CD4-positive, alpha-beta T cell (primary cell): ENCODE results near the gene HOXA11. TPM values are rescaled to one million over a fixed set of nuclear protein-coding genes. Genes with fewer than 3 reads are reported as not detected.

Experiments used
- ATAC-seq: fragments of 200-7000 bp; cut with Tn5 transposase; one replicate; pipeline ENCODE4 v1.10.0; 2022; ENCODE audit warnings: mild to moderate bottlenecking; ENCODE audit not compliant: poor library complexity
- CTCF ChIA-PET: fragments of 350-600 bp; sonication (Branson Sonifier 250); formaldehyde crosslinking; loops from one replicate; lab custom pipeline; 2021; ENCODE audit warnings: antibody characterized with exemption, inconsistent platforms; lab: Charles Lee
- POLR2A ChIA-PET: fragments of 350-600 bp; sonication (Branson Sonifier 250); formaldehyde crosslinking; loops from one replicate; lab custom pipeline; 2021; ENCODE audit warnings: antibody characterized with exemption, inconsistent platforms; lab: Charles Lee
- DNase-seq, 14 experiments: peaks; one replicate each; pipeline ENCODE4 v3.0.0-alpha.2; 2013 to 2020; ENCODE audit warnings: mixed read lengths in 2 of 14
- H3K27ac ChIP-seq, 2 donors: one replicate each; pipeline versions ENCODE4 v1.5.1 to v1.7.0; 2013; ENCODE audit warnings: low read length in 2 of 2, low read depth in 1 of 2, mild to moderate bottlenecking in 1 of 2
- H3K27me3 ChIP-seq, 2 experiments: 1 replicate in 1 of 2; 2 replicates in 1 of 2; pipeline versions ENCODE4 v1.6.1 to v1.7.0; 2013; ENCODE audit warnings: low read length in 2 of 2, control low read depth in 1 of 2, mild to moderate bottlenecking in 1 of 2, moderate library complexity in 1 of 2; ENCODE audit not compliant: insufficient read depth in 2 of 2, control insufficient read depth in 1 of 2
- H3K36me3 ChIP-seq: one replicate; pipeline ENCODE4 v1.6.1; 2013; ENCODE audit warnings: low read length, control low read depth; ENCODE audit not compliant: insufficient read depth
- H3K4me1 ChIP-seq: one replicate; pipeline ENCODE4 v1.6.1; 2013; ENCODE audit warnings: low read length, control low read depth; ENCODE audit not compliant: insufficient read depth
- H3K4me3 ChIP-seq: one replicate; pipeline ENCODE4 v1.5.1; 2013; ENCODE audit warnings: mild to moderate bottlenecking, low read length, moderate library complexity
- H3K9me3 ChIP-seq, 2 experiments: 1 replicate in 1 of 2; 2 replicates in 1 of 2; pipeline versions ENCODE4 v1.6.1 to v1.7.0; 2013; ENCODE audit warnings: low read length in 2 of 2, mild to moderate bottlenecking in 2 of 2, control low read depth in 1 of 2, moderate library complexity in 1 of 2; ENCODE audit not compliant: control insufficient read depth in 1 of 2, insufficient read depth in 1 of 2
- H3K27ac Mint-ChIP-seq: one replicate; pipeline ENCODE4 v1.8.0; 2020; ENCODE audit warnings: mixed read lengths
- H3K27me3 Mint-ChIP-seq: one replicate; pipeline ENCODE4 v1.8.0; 2021; ENCODE audit warnings: mixed read lengths
- H3K36me3 Mint-ChIP-seq: one replicate; pipeline ENCODE4 v1.8.0; 2021; ENCODE audit warnings: low read depth, mixed read lengths
- H3K4me1 Mint-ChIP-seq: one replicate; pipeline ENCODE4 v1.8.0; 2021; ENCODE audit warnings: low read depth, mixed read lengths
- H3K4me3 Mint-ChIP-seq: one replicate; pipeline ENCODE4 v1.8.0; 2020; ENCODE audit warnings: mild to moderate bottlenecking, mixed read lengths
- H3K9me3 Mint-ChIP-seq: one replicate; pipeline ENCODE4 v1.8.0; 2020; ENCODE audit warnings: mixed read lengths
- CTCF ChIP-seq: fragments of 200-600 bp; IDR thresholded peaks from one replicate; pipeline ENCODE4 v1.8.0; 2022; ENCODE audit warnings: antibody characterized with exemption, mild to moderate bottlenecking
- intact Hi-C, 2 experiments: fragments of 100-400 bp; cut with DNase I in 1 of 2; cut with micrococcal nuclease in 1 of 2; formaldehyde crosslinking; loops; one replicate each; pipeline versions ENCODE4 v1.15.1 to v1.9.0; 2023 to 2025; cut with DNase I, micrococcal nuclease
- total RNA-seq, 174 experiments: library from RNA in 2 of 174; stranded (reverse) in 2 of 174; gene quantifications; one replicate each; pipeline ENCODE4 v1.2.3 and lab custom pipeline; 2021 to 2026

The HOXA11 gene
- total RNA-seq, 2 experiments from 2014 or later: not detected

GRCh38 chr7:27198871-27199801, 14.1 kb upstream of the HOXA11 start:
- peaks cover 82 to 89% of the 10 kb centered on the region in 2 experiments for H3K27me3 ChIP-seq
- H3K4me1 ChIP-seq: peaks cover 40% of the 10 kb centered on the region
- H3K27ac ChIP-seq: no peak overlapping the region
- H3K4me3 ChIP-seq: no peak overlapping the region
- Mint-ChIP-seq H3K4me3 (peak overlapping the region; percentile 26), H3K9me3 (no peaks in the 10 kb centered on the region), H3K27ac (no peak overlapping the region), H3K27me3 (peaks cover 89% of the 10 kb centered on the region), H3K36me3 (no peaks in the 10 kb centered on the region), H3K4me1 (peaks cover 38% of the 10 kb centered on the region)
- peak; percentile 19 for ATAC-seq
- H3K36me3 ChIP-seq: no peaks in the 10 kb centered on the region
- ChIA-PET CTCF (interaction anchor here (1.4 kb wide), 1 partner anchor 12 kb away, joined by 4 read pairs; no protein-coding TSS in a partner anchor), POLR2A (interaction anchor here (0.7 to 1.5 kb wide), 4 partner anchors 13 to 1337 kb away, joined by 3 to 4 read pairs (median 3); partner anchors contain the start of gene HIBADH)
- peak in 1 of 14 experiments; percentile 39 for DNase-seq
- no peak for TF ChIP-seq CTCF
- intact Hi-C loops: loop anchor here (5.0 to 10.0 kb wide), 9 partner anchors 47 to 986 kb away; partner anchors contain the start of genes HIBADH (in 2 of the 2), HOXA3 (in 1 of the 2), JAZF1 (in 1 of the 2) and TAX1BP1 (in 1 of the 2)
- peaks cover 0 to 27% of the 10 kb centered on the region in 2 experiments for H3K9me3 ChIP-seq

- Histone ChIP-seq H3K27me3 (peaks cover 82 to 89% of the 10 kb centered on the region in 2 experiments), H3K9me3 (peaks cover 0 to 22% of the 10 kb centered on the region in 2 experiments), H3K36me3 (no peaks in the 10 kb centered on the region), H3K27ac (no peak overlapping the region), H3K4me1 (peaks cover 47% of the 10 kb centered on the region), H3K4me3 (no peak overlapping the region)
- H3K27me3 Mint-ChIP-seq: peaks cover 89% of the 10 kb centered on the region
- intact Hi-C loops: loop anchor here (5.0 to 10.0 kb wide), 9 partner anchors 46 to 987 kb away; partner anchors contain the start of genes HIBADH (in 2 of the 2), HOXA3 (in 1 of the 2), JAZF1 (in 1 of the 2) and TAX1BP1 (in 1 of the 2)
- no peaks in the 10 kb centered on the region for H3K9me3 Mint-ChIP-seq
- ChIA-PET CTCF (no interaction called here), POLR2A (interaction anchor here (0.7 to 1.5 kb wide), 3 partner anchors 15 to 1336 kb away, joined by 3 to 4 read pairs (median 3); partner anchors contain the start of gene HIBADH)
- no peak overlapping the region for H3K27ac Mint-ChIP-seq
- no peak for DNase-seq
- H3K36me3 Mint-ChIP-seq: no peaks in the 10 kb centered on the region
- H3K4me3 Mint-ChIP-seq: peak overlapping the region; percentile 26
- no peak for ATAC-seq
- H3K4me1 Mint-ChIP-seq: peaks cover 39% of the 10 kb centered on the region
- no peak for TF ChIP-seq CTCF
Observed at GRCh38 chr7:27198138-27198841, 13.3 kb upstream of the HOXA11 start.
